ENCODE data around the gene DNAJB6.
A peak's percentile ranks its signal among the peaks of the same experiment; 100 is the strongest.

DNAJB6 gene

GRCh38 chr7:157389951-157390730 is 53.3 kb downstream of the DNAJB6 start:
- Histone ChIP-seq H3K36me3 (peaks cover 86% of the 10 kb centered on the region), H3K4me3 (no peak overlapping the region; the same call in 1 of the 2 replicates), H3K9me3 (no peaks in the 10 kb centered on the region), H3K27me3 (no peaks in the 10 kb centered on the region), H3K27ac (peak overlapping the region; percentile 27; the same call in 1 of the 2 replicates), H3K4me1 (peaks cover 50% of the 10 kb centered on the region), H4K20me1 (peaks cover 75% of the 10 kb centered on the region), H3K9ac (peak overlapping the region; percentile 30; the same call in 1 of the 2 replicates), H3K4me2 (peak overlapping the region; percentile 70)
- no peak for TF ChIP-seq Cebpa-rat (IDR thresholded peaks at IDR 0.05)

DNA sequence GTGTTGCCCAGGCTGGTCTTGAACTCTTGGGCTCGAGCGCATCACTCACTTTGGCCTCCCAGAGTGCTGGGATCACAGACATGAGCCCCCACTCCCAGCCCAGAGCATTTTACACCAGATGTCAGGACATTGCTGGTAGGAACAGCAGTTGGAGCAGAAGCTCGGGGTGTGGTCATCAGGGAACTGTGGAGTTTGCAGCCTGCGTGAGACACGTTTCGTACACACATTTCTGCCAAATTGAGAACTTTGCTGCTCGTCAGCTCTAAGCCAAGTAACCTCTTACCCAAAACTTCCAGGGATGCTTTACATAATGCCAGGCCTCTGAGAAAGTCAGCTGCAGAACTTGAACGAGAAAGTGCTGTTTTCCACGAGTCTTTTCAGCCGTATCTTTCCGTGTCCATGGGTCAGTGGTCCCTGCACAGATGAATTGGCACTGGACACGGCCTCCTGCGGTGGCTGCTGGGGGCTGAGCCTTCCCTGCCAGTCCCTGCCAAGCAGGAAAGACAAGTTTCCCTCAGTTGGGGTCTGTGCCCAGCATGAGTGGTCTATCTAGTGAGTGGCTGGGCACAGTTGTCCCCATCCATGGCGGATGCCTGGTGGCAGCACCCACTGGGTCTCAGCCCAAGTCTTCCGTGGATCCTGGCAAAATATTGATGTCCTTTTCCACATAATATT is 54.4 kb downstream of the DNAJB6 start:
- Histone ChIP-seq H3K36me3 (peaks cover 83% of the 10 kb centered on the region), H4K20me1 (peaks cover 85% of the 10 kb centered on the region), H3K27ac (0 out of 2 replicates have a peak overlapping the region, but pooled peaks have one; percentile 27), H3K4me1 (peaks cover 55% of the 10 kb centered on the region), H3K9me3 (no peaks in the 10 kb centered on the region), H3K9ac (0 out of 2 replicates have a peak overlapping the region, but pooled peaks have one; percentile 2), H3K27me3 (no peaks in the 10 kb centered on the region), H3K4me2 (peak overlapping the region; percentile 70), H3K4me3 (no peak overlapping the region)
- TF ChIP-seq Cebpa-rat (IDR thresholded peaks at IDR 0.05), result no peak

- Histone ChIP-seq H3K27me3 (no peaks in the 10 kb centered on the region), H3K9ac (no peak overlapping the region), H3K4me3 (no peak overlapping the region), H3K36me3 (peaks cover 83% of the 10 kb centered on the region), H3K4me1 (peaks cover 56% of the 10 kb centered on the region), H3K4me2 (no peak overlapping the region), H3K9me3 (no peaks in the 10 kb centered on the region), H4K20me1 (peaks cover 93% of the 10 kb centered on the region), H3K27ac (no peak overlapping the region)
- TF ChIP-seq Cebpa-rat (IDR thresholded peaks at IDR 0.05), result no peak
Measured at GRCh38 chr7:157392256-157393037, 55.6 kb downstream of the DNAJB6 start.

- H3K4me1 ChIP-seq, result peaks cover 51% of the 10 kb centered on the region
- H4K20me1 ChIP-seq, result peaks cover 81% of the 10 kb centered on the region
- H3K27me3 ChIP-seq, result no peaks in the 10 kb centered on the region
- no peak overlapping the region for H3K27ac ChIP-seq
- H3K4me2 ChIP-seq, result no peak overlapping the region
- H3K9ac ChIP-seq, result no peak overlapping the region
- H3K4me3 ChIP-seq, result no peak overlapping the region
- no peak for TF ChIP-seq Cebpa-rat (IDR thresholded peaks at IDR 0.05)
- H3K36me3 ChIP-seq, result peaks cover 71% of the 10 kb centered on the region
- H3K9me3 ChIP-seq, result no peaks in the 10 kb centered on the region
Measured at GRCh38 chr7:157394246-157395191, 57.7 kb downstream of the DNAJB6 start.

DNA sequence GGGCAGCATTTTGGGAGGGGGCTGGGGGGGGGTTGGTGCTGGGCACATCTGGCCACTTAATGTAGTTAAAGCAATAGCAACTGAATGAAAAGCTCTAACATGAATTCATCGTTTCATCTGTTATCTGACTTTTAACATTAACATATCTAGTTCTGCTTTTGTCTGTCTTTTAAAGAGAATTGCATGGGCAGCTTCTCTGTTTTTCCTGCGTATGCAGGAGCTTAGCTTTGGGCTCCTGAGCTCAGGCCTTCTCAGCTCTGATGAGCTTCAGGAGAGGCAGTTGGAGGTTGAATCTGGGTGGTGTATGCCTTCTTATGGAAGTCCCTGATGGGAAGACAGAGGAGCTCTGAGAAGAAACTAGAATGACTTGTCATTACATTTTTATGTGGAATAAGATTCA is 58.4 kb downstream of the DNAJB6 start:
- no peak overlapping the region for H3K27ac ChIP-seq
- no peak overlapping the region for H3K9ac ChIP-seq
- no peak for TF ChIP-seq Cebpa-rat (IDR thresholded peaks at IDR 0.05)
- H3K9me3 ChIP-seq, result 0 out of 2 replicates have a peak, but pooled peaks cover under 1% of the 10 kb centered on the region
- peaks cover 74% of the 10 kb centered on the region for H4K20me1 ChIP-seq
- H3K4me3 ChIP-seq, result no peak overlapping the region
- H3K4me2 ChIP-seq, result no peak overlapping the region
- H3K4me1 ChIP-seq, result peaks cover 45% of the 10 kb centered on the region
- H3K27me3 ChIP-seq, result no peaks in the 10 kb centered on the region
- peaks cover 71% of the 10 kb centered on the region for H3K36me3 ChIP-seq

GRCh38 chr7:157396316-157397035 is 59.7 kb downstream of the DNAJB6 start:
- TF ChIP-seq Cebpa-rat (IDR thresholded peaks at IDR 0.05), result no peak
- Histone ChIP-seq H3K36me3 (peaks cover 72% of the 10 kb centered on the region), H3K9me3 (0 out of 2 replicates have a peak, but pooled peaks cover 9% of the 10 kb centered on the region), H3K27me3 (no peaks in the 10 kb centered on the region), H4K20me1 (peaks cover 63% of the 10 kb centered on the region), H3K27ac (peak overlapping the region; percentile 2; the same call in 1 of the 2 replicates), H3K4me3 (no peak overlapping the region), H3K4me1 (peaks cover 34% of the 10 kb centered on the region), H3K9ac (peak overlapping the region; percentile 2; the same call in 1 of the 2 replicates), H3K4me2 (0 out of 2 replicates have a peak overlapping the region, but pooled peaks have one; percentile 9)

GRCh38 chr7:157397036-157397720 is 60.4 kb downstream of the DNAJB6 start:
- Histone ChIP-seq H3K27me3 (no peaks in the 10 kb centered on the region), H3K9ac (no peak overlapping the region; the same call in 1 of the 2 replicates), H4K20me1 (peaks cover 63% of the 10 kb centered on the region), H3K4me1 (peaks cover 41% of the 10 kb centered on the region), H3K27ac (peak overlapping the region; percentile 44; the same call in 1 of the 2 replicates), H3K9me3 (0 out of 2 replicates have a peak, but pooled peaks cover 9% of the 10 kb centered on the region), H3K4me2 (peak overlapping the region; percentile 61), H3K36me3 (peaks cover 72% of the 10 kb centered on the region), H3K4me3 (no peak overlapping the region)
- TF ChIP-seq Cebpa-rat (IDR thresholded peaks at IDR 0.05), result no peak

All from BLaER1 (cell line).